ENCODE data around the gene MRPL52.

Gene MRPL52

GRCh38 chr14:22852940-22853767, 23.5 kb downstream of the MRPL52 start (continued):
- TF ChIP-seq PRDM10 (tag by site-specific recombination; IDR thresholded peaks at IDR 0.05) = peak; percentile 97
- peak; percentile 27; the same call in 1 of the 2 replicates for TF ChIP-seq ZNF629 (tag by site-specific recombination; IDR thresholded peaks at IDR 0.05)
- no peak for TF ChIP-seq ZNF112 (tag by site-specific recombination; IDR thresholded peaks at IDR 0.05)
- TF ChIP-seq ZNF585B (tag by site-specific recombination; IDR thresholded peaks at IDR 0.05) = no peak
- no peak for TF ChIP-seq ZNF274 (IDR thresholded peaks at IDR 0.05; ENCODE audit: low read length)
- TF ChIP-seq ZNF274 (tag by site-specific recombination; IDR thresholded peaks at IDR 0.05; ENCODE audit: borderline replicate concordance) = no peak
- 0 out of 2 replicates have a peak, but pooled peaks have one; percentile 18 for TF ChIP-seq ZBTB10 (tag by site-specific recombination; IDR thresholded peaks at IDR 0.05)
- no peak for TF ChIP-seq YY1 (tag by site-specific recombination; IDR thresholded peaks at IDR 0.05)
- TF ChIP-seq ZNF26 (tag by site-specific recombination; IDR thresholded peaks at IDR 0.05) = no peak
- TF ChIP-seq ZSCAN18 (tag by site-specific recombination; IDR thresholded peaks at IDR 0.05) = no peak
- peak; percentile 66; the same call in 1 of the 2 replicates for TF ChIP-seq ZNF423 (tag by site-specific recombination; IDR thresholded peaks at IDR 0.05)
- TF ChIP-seq ZNF513 (tag by site-specific recombination; IDR thresholded peaks at IDR 0.05) = no peak
- TF ChIP-seq ZNF501 (tag by site-specific recombination; IDR thresholded peaks at IDR 0.05) = no peak
- no peak for TF ChIP-seq ZNF146 (tag by site-specific recombination; IDR thresholded peaks at IDR 0.05)
- TF ChIP-seq ZNF169 (tag by site-specific recombination; IDR thresholded peaks at IDR 0.05) = no peak
- TF ChIP-seq ZNF211 (tag by site-specific recombination; IDR thresholded peaks at IDR 0.05; ENCODE audit: low read depth) = no peak
- no peak for TF ChIP-seq ZNF132 (tag by site-specific recombination; IDR thresholded peaks at IDR 0.05; ENCODE audit: borderline replicate concordance)
- no peak for TF ChIP-seq ZNF76 (tag by site-specific recombination; IDR thresholded peaks at IDR 0.05; ENCODE audit: borderline replicate concordance, low read depth)
- TF ChIP-seq ZFP41 (tag by site-specific recombination; IDR thresholded peaks at IDR 0.05; ENCODE audit: borderline replicate concordance) = no peak
- no peak; the same call in 1 of the 2 replicates for TF ChIP-seq ZSCAN4 (tag by site-specific recombination; IDR thresholded peaks at IDR 0.05)
- TF ChIP-seq ZNF121 (tag by site-specific recombination; IDR thresholded peaks at IDR 0.05) = no peak
- TF ChIP-seq ZNF555 (tag by site-specific recombination; conservative IDR thresholded peaks at IDR 0.05) = no peak
- no peak for TF ChIP-seq ZNF362 (tag by site-specific recombination; IDR thresholded peaks at IDR 0.05)
- no peak for TF ChIP-seq ZNF302 (tag by site-specific recombination; IDR thresholded peaks at IDR 0.05; ENCODE audit: low read depth)
